Epidermal melanocyte (primary cell): ENCODE results near the gene TPPP2.

Experiments
- DNase-seq: peaks from one replicate; pipeline ENCODE4 v3.0.0; 2011; ENCODE audit warnings: low spot score; ENCODE audit not compliant: insufficient read length

The TPPP2 gene

GRCh38 chr14:21074398-21075272, 44.6 kb downstream of the TPPP2 start:
- DNase-seq, result no peak

- no peak for DNase-seq
These were observed 45.9 kb downstream of the TPPP2 start for GRCh38 chr14:21075719-21076437.

GRCh38 chr14:21077672-21078071, 47.7 kb downstream of the TPPP2 start:
- no peak for DNase-seq

- DNase-seq, result no peak
These were observed 48.3 kb downstream of the TPPP2 start for GRCh38 chr14:21078287-21078686.

DNA sequence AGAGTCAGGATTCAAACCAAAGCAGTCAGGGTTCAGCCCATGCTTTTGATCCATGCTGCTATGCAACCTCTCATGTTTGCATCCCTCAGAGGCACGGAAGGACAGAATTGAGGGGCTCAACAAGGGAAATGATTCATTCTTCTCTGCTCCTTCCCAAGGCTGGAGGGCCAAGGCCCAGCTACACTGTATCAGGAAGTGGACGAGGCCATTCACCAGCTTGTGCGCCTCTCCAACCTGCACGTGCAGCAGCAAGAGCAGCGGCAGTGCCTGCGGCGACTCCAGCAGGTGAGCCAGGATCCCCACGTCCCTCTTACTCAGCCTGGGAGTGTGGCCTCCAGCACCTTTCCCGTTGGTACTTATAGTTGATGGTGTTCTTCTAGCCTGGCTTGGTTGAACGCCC, 48.7 kb downstream of the TPPP2 start:
- no peak for DNase-seq

DNA sequence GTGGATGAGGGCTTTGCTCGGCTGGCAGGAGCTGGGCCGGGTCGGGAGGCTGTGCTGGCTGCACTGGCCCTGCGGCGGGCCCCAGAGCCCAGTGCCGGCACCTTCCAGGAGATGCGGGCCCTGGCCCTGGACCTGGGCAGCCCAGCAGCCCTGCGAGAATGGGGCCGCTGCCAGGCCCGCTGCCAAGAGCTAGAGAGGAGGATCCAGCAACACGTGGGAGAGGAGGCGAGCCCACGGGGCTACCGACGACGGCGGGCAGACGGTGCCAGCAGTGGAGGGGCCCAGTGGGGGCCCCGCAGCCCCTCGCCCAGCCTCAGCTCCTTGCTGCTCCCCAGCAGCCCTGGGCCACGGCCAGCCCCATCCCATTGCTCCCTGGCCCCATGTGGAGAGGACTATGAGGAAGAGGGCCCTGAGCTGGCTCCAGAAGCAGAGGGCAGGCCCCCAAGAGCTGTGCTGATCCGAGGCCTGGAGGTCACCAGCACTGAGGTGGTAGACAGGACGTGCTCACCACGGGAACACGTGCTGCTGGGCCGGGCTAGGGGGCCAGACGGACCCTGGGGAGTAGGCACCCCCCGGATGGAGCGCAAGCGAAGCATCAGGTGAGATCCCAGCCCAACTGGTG, 51.6 kb downstream of the TPPP2 start:
- DNase-seq, result no peak
